Neural cell (in vitro differentiated cells): ENCODE measurements around the gene DIS3L2.

Source experiments
- EP300 ChIP-seq: fragments of 450-650 bp; conservative IDR thresholded peaks from 2 replicates; pipeline ENCODE4 v1.6.1; 2014; ENCODE audit warnings: antibody characterized with exemption, mild to moderate bottlenecking, moderate library complexity; ENCODE audit not compliant: poor library complexity, severe bottlenecking
- EZH2 ChIP-seq: fragments of 200-600, 300-800 bp; shearing (Covaris generic), sonication (generic); IDR thresholded peaks from 2 replicates; pipeline ENCODE4 v1.6.1; 2014; ENCODE audit warnings: antibody characterized with exemption, low read length, borderline replicate concordance, mild to moderate bottlenecking; ENCODE audit not compliant: insufficient read depth, poor library complexity, severe bottlenecking
- MXI1 ChIP-seq: fragments of 450-650 bp; conservative IDR thresholded peaks from 2 replicates; pipeline ENCODE4 v1.6.1; 2014; ENCODE audit warnings: antibody characterized with exemption, mild to moderate bottlenecking; ENCODE audit not compliant: poor library complexity, severe bottlenecking
- POLR2AphosphoS5 ChIP-seq: IDR thresholded peaks from 2 replicates; pipeline ENCODE4 v1.6.1; 2012
- RAD21 ChIP-seq: fragments of 450-650 bp; conservative IDR thresholded peaks from 2 replicates; pipeline ENCODE4 v1.6.1; 2014; ENCODE audit warnings: antibody characterized with exemption, mild to moderate bottlenecking, moderate library complexity
- REST ChIP-seq: IDR thresholded peaks from 2 replicates; pipeline ENCODE4 v1.6.1; 2012; ENCODE audit warnings: borderline replicate concordance
- SMC3 ChIP-seq: fragments of 450-650 bp; conservative IDR thresholded peaks from 2 replicates; pipeline ENCODE4 v1.6.1; 2014; ENCODE audit warnings: antibody characterized with exemption, mild to moderate bottlenecking, moderate library complexity; ENCODE audit not compliant: poor library complexity
- TAF1 ChIP-seq: IDR thresholded peaks from 2 replicates; pipeline ENCODE4 v1.6.1; 2012; ENCODE audit warnings: low read depth
- TF ChIP-seq, protein P1 (sequence below): fragments of 450-650 bp; IDR thresholded peaks from 2 replicates; pipeline ENCODE4 v1.5.1; 2014; ENCODE audit warnings: antibody characterized with exemption, mild to moderate bottlenecking, moderate library complexity; ENCODE audit not compliant: poor library complexity, severe bottlenecking

GRCh38 chr2:232162187-232162586 lies 200.7 kb downstream of the DIS3L2 start:
- TF ChIP-seq RAD21 = no peak
- no peak for TF ChIP-seq REST
- TF ChIP-seq POLR2AphosphoS5 = no peak
- TF ChIP-seq, protein P1, sequence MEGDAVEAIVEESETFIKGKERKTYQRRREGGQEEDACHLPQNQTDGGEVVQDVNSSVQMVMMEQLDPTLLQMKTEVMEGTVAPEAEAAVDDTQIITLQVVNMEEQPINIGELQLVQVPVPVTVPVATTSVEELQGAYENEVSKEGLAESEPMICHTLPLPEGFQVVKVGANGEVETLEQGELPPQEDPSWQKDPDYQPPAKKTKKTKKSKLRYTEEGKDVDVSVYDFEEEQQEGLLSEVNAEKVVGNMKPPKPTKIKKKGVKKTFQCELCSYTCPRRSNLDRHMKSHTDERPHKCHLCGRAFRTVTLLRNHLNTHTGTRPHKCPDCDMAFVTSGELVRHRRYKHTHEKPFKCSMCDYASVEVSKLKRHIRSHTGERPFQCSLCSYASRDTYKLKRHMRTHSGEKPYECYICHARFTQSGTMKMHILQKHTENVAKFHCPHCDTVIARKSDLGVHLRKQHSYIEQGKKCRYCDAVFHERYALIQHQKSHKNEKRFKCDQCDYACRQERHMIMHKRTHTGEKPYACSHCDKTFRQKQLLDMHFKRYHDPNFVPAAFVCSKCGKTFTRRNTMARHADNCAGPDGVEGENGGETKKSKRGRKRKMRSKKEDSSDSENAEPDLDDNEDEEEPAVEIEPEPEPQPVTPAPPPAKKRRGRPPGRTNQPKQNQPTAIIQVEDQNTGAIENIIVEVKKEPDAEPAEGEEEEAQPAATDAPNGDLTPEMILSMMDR = no peak
- TF ChIP-seq EZH2 = no peak
- TF ChIP-seq MXI1 = no peak
- TF ChIP-seq TAF1 = no peak
- no peak for TF ChIP-seq EP300
- TF ChIP-seq SMC3 = no peak
